NCI-H2029 (cell line): Measurements from ENCODE around the gene ANP32B.
"Not testable (repeated sequence)": the region's sequence is repeated elsewhere in the genome, so short reads cannot be mapped to it uniquely, and the experiment has no call there.

Experiments used
- DNase-seq: peaks from one replicate; lab custom pipeline; 2025; lab: John Stamatoyannopoulos, UW

ANP32B gene

DNA sequence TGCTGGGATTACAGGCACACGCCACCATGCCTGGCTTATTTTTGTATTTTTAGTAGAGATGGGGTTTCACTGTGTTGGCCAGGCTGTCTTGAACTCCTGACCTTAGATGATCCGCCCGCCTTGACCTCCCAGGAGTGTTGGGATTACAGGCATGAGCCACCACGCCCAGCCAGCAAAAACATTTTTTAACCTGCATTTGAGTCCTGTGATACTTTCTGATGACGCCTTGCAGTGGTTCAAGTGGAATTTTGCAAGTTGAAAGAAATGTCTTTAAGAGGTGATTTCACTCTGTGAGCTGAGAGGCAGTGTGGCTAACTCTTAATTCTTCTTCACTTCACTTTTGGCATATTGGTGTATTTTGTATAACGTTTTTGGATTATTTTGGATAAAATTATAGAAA lies 9.1 kb downstream of the ANP32B start:
- DNase-seq: no peak

DNA sequence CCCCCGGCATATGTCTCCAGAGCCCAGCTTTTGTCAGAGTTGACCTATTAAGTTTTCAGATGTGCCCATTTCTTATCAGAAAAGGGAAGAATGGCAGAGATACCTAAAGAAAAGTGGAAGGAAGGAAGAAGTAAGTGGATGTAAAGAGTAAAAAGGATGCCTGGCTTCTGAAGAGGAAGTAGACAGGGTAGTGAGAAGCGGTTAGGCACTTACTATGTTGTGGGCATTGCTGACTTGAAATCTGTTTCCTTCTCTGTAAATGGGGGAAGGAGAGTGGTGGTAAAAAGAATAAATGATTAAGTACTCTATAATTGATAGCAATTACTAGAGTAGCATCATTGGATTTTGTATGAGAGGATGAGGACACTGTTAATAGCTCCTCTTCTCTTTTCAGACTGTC lies 9.9 kb downstream of the ANP32B start:
- no peak for DNase-seq

DNA sequence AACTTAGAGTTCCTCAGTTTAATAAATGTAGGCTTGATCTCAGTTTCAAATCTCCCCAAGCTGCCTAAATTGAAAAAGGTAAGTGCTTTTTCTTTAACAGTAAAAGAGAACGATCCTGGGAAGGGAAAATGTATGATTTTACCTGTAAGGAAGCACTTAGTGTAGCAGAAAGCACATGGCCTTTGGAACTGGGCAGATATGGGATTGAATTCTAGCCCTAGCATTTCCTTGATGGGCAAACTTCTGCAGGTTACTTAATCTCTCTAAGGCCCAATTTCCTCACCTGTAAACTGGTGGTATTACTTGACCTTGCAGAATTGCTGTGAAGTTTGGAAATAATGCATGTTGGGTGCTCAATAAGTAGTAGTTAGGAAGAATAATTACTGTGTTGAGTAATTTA lies 11.6 kb downstream of the ANP32B start:
- no peak for DNase-seq

DNA sequence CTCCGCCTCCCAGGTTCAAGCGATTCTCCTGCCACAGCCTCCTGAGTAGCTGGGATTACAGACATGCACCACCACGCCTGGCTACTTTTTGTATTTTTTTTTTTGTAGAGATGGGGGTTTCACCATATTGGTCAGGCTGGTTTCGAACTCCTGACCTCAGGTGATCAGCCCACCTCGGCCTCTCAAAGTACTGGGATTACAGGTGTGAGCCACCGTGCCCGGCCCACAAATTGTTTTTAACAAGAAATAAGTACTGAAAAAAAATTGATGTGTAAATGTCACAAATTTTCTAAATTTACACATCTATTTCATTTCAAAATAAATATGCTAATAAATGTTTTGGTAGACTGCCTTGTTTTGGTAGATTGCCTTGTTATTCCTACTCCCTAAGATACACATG lies 13.5 kb downstream of the ANP32B start:
- DNase-seq: not testable (repeated sequence)

DNA sequence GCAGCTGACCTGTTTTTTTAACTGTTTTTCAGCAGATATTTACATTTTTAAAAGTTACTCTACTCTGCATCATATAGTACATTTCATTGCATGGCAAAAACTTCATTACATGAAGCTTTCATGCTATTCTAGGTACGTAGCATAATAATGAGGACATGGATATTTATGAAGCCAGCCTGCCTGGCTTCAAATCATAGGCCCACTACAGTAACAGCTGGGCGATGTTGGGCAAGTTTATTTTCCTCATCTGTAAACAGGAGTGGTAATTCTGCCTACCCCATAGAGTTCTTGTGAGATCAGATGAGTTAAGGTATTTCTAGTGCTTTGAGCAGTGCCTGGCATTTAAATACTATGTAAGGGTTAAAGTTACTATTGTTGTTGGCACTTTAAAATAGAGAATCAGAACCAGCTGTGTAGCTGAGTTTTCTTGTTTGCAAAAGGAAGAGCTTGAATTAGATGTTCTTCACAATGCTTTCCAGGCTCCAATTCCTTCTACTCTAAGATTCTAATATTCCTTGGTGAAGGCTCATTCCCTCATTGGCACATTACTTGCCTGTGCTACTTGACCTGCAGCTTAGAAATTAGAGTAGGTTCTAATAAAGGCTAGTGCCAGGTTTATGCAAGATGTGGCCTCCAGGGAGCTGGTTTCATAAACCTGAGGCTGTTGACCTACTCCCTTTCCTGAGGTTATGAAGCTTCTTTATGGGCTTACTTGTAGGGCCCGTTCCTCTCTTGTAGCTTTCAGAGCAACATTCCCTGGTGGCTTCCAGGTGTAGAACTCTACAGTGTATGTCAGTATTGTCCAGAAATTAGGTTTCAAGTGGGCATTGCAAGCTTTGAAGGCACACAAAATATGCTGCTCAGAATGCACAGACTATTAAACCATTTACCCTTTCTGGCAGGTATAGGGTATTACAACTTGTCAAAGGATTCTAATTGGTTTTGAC lies 14.5 kb downstream of the ANP32B start:
- no peak for DNase-seq

DNA sequence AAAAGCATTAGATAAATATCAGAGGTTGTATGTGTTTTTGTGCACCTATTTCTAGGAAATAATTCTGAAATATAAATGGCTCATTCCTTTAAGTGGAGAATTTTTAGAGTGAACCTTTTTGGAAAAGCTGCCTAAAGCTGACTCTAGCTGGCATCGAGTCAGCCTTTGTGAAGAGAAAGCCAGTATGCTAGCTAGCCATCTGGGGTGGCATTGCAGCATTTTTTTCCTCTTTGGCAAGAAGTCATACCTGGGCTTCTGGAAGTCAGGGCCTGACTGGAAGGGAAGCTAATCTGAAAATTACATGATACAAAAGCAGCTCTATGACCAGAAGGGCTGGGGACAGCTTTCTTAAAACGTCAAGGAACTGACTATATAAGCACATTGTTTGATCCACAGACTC lies 19.7 kb downstream of the ANP32B start:
- no peak for DNase-seq

DNA sequence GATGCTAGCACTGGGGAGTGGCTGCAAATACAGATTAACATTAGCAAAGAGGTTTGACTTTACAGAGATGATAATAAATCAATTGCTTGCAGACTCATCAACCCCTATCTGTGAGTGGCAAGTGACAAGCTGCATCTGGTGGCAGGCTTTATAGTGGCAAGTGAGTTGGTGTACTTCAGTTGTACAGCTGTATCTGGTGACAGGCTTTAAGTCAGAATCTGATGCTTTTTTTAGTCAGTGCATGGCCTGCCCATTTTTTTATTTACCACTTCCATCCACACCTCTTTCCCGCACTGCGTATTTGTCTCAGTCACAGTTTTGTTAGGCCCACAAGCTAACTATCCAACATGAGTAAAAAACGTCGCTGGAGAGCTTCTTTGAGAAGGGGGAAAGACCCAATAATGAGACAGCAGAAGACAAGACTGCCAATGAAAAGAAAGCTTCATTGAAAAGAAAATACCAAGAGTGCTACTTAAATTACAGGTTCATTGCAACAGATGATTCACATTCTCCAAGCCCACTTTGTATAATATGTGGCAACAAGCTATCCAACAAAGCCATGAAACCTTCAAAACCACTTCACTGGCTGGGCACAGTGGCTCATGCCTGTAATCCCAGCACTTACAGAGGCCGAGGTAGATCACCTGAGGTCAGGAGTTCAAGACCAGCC lies 23.1 kb downstream of the ANP32B start:
- DNase-seq: no peak

DNA sequence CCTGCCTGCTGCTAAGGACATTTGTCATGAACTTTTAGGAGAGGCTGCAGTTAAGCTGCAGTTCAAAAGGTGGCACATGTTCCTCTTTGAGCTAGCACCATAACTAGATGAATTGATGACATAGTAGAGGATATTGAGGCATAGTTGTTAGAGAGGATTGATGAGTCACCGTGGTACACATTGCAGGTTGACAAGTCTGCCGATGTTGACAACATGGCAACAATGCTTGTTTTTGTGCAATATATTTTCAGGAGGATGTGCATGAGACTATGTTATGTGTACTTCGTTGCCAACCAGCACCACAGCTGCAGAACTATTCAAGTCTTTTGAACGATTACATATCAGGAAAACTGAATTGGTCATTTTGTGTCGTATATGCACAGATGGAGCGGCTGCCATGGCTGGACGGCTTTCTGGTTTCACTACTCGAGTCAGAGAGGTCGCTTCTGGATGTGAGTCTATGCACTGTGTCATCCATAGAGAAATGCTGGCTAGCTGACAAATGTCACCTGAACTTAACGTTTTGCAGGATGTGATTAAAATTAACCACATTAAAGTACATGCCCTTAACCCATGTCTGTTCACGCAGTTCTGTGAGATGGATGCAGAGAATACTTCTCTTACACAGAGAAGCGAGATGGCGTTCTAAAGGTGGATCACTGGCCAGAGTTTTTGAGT lies 24.2 kb downstream of the ANP32B start:
- DNase-seq: no peak

DNA sequence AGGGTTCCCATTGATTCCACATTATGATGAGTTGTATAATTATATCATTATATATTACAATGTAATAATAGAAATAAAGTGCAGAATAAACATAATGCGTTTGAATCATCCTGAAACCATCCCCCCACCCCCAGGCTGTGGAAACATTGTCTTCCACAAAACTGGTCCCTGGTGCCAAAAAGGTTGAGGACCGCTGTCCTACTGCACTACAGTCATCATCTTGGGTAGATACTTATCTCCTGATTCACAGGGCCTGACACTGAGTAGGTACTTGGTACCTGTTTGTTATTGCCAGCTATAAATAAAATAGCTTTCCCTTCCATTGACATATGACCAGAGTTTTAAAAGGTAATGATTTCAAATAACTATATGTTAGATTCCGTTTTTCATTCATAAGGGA lies 25.6 kb downstream of the ANP32B start:
- no peak for DNase-seq

DNA sequence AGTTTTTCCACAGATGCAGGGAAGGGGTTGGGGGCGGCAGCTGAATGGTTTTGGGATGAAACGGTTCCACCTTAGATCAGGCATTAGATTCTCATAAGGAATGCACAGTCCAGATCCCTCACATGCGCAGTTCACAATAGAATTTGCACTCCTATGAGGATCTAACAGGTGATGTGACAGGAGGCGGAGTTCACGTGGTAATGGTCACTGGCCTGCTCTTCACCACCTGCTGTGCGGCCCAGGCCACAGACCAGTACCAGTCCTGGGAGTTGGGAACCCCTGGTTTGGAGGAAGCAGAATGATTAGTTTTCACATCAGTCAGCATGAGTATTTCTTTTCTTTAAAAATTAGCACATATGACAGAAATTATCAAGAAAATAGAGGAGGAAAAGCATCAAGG lies 26.3 kb downstream of the ANP32B start:
- no peak for DNase-seq

DNA sequence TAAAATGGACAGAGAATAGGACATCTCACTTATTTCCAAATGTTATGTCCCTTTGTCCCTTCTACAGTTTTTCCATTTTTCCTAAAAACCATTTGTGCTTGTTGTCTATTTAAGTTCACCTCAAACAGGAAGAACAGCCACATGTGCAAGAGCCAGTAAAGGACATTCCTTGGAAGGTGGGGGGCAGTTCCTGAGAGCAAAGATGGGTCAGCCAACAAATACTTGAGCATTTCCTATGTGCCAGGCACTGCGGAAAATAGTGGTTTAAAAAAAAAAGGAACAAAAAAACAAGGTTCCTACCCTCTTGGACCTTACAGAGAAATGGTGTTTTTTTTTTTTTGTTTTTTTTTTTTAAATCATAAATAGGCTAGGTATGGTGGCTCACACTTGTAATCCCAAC lies 26.8 kb downstream of the ANP32B start:
- DNase-seq: no peak

DNA sequence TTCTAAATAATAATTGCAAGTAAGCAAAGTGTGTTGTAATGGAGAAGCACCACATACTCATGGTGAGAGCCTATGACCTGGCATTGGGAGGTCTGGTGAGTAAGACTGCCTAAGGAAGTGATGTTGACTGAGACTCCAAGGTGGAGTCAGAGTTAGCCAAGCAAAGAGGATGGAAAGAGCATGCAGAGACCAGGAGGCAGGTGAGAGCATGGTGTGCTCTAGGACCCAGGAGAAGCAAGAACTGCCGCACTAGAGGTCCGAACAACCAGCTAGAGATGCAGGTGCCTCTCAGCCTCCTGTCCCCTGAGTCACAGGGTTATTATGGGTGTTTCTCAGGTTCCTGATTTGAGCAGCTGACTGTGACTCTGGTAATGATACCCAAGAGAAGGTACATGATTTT lies 27.3 kb downstream of the ANP32B start:
- no peak for DNase-seq

DNA sequence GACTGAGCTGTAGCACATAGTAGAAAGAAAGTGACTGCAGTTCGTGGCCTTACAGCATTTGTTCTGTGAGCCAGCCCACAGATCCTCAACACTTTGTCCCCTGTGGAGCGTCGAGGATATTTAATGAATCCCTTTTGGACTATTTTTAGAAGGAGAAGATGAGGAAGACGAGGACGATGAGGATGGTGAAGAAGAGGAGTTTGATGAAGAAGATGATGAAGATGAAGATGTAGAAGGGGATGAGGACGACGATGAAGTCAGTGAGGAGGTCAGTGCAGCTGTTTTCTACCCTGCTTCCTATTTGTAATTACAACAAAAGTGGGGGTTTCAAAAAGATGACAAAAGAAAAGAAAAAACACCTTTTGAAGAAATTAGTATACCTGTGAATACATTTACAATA lies 28.0 kb downstream of the ANP32B start:
- DNase-seq: no peak

DNA sequence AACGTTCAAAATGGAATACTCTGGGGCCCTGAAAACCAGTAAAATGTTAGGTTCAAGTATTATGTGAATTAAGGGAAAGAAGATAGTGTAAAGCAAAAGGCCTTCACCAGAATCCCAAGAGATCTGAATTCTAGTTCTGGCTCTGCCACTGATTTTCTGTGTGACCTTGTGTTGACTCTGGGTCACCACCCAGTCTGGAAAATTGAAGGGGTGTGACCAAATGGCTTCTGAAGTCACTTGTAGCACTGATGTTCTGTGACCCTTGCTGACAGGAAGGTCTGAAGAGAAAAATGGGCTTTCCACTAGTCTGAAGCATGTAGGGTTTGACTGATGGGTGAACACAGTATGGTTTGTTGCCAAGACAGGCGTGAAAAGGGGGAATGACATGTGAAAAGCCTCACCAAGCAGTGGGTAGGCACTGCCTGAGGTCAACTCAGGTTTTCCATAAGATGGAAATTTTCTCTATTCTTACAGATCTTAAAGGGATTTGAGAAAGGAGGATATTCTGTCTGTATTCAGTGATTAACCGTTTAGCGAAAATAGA lies 33.1 kb downstream of the ANP32B start:
- DNase-seq: no peak

DNA sequence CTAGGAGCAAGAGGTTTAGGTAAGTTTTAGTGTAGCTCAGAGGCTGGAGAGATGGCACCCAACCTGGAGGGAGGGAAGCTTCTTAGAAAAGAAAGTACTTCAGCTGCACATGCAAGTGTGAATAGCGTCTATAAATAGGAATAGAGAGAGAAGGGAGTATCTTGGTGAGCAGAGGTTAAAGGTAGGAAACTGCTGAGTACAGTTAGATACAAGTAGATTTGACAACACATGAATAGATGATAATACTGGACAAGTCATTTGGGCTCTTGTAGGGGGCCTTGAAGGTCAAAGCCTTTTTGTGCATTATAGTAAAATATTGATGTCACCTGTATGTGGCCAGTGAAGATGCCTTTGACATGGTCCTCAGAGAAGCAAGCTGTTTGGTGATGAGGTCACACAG lies 34.2 kb downstream of the ANP32B start:
- DNase-seq: no peak

DNA sequence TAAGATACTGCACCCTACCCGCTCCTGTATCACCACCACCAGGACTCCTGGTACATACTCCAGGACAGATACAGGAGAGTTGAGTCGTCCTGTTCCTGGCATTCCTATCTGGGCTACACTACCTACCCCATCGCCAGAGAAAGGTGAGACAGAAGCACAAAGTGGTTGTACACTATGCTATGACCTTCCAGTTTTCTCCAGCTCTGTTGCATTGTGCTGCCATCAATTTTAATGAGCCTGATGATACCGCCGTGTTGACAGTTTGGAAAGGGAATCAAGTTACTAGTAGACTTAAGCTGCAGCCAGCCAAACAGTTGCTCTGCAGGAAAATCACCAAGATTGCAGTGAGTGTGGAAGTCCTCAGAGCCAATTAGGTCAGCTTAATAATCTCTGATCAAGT lies 35.2 kb downstream of the ANP32B start:
- DNase-seq: no peak

DNA sequence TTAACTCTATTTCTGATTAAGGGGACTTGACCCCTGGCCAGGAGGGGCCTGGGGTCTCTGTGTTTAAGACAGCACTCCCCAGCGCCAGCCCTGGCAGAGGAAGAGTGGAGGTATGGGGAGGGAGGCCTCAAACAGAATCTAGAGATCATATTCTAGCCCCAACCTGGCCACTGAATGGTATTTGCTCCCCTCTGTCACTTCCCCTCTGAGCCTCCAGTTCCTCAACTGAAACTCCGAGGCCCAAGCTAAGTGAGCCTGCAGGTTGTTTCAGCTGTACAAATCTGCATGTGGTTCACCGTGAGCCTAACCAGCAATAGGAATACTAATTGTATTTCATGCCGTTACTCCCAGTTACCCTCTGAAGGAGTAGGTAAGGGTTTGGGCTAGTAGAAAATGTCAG lies 36.0 kb downstream of the ANP32B start:
- DNase-seq: no peak

DNA sequence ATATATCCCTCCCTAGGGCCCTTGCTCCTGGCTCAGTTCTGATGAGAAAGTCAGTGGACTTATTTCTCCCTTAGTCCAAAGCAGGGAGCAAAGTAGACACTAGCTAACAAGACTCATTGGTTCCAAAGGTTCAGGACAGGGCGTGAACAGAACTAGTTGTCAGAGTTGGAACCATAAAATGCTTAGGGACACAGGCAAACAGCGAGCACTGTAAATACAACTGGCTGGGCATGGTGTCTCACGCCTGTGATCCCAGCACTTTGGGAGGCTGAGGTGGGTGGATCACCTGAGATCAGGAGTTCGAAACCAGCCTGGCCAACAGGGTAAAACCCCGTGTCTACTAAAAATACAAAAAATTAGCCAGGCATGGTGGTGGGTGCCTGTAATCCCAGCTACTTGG lies 36.7 kb downstream of the ANP32B start:
- DNase-seq: not testable (repeated sequence)

DNA sequence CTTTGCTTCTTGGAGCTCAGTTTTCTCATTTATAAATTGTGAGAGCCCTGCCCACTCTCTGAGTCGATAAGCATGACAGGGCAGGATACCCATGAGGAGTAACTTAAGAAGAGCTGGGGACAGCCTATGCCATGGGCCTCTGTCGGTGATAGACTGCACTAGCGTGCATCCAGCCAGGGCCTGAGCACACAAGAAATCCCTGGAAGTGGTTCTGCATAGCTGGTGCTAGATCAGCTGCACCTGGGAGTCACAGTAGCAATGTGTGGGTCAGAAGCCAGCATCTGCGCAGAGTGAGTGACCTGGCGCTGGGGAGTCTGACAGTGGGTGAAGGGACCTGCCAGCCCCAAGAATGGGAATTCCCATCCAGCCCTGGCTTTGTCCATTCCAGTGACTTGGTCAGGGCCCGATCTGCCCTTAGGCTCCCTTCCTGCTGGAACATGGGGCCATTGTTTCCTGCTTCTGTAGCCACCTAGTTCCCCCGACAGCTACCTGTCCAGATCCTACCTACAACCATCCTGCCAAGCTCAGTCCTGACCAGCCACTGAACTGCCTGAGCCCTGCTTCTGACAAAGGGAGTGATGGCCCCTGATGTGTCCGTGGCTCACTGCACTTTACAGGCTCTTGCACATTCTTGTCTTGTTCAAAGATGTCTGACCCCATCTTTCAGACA lies 37.5 kb downstream of the ANP32B start:
- DNase-seq: no peak

DNA sequence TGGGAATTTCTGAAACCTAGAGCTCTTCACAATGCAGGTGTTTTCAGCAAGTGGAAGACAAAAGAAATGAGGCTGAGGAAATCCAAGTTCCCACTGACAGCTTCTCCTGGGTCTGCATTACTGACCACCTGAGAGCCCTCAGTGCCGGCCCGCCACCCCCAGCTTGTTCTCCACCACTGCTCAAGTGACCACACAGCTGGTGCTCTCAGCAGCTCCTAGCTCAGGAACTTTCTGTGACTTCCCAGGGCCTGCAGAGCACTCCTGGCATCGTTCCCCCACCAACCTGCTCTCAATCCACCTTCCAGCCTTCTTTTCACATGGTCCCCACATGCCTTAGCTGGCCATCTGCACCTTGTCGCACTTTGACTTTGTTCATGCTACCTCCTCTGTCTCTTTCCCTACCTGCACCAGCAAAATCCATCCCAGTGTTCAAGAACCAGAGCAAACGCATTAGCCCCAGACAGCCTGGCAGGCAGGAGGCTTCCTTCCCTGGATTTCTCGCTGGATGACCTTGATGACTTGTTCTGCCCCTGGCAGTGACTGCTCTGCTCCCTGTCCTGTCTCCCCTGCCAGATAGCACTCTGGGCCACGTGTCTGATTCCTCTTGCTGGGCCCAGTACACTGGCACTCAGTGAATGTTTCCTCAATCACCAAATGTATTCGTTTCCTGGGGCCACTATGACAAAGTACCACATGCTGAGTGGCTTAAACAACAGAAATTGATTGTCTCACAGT lies 38.3 kb downstream of the ANP32B start:
- no peak for DNase-seq

DNA sequence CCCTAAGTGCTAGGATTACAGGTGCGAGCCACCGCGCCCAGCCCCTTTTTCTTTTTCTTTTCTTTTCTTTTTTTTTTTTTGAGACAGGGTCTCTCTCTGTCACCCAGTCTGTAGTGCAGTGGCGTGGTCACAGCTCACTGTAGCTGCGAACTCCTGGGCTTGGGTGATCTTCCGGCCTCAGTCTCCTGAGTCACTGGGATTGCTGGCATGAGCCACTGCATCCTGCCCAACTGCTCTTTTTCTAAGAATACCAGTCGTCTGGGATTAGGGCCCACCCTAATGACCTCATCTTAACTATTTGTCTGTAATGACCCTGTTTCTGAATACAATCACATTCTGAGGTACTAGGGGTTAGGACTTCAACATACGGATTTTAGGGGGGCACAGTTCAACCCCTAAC lies 39.3 kb downstream of the ANP32B start:
- no peak for DNase-seq
